GM20000 (cell line): Measurements from ENCODE around the gene PAPLN.

Experiments used
- DNase-seq: peaks from one replicate; pipeline ENCODE4 v3.0.0; 2012; ENCODE audit warnings: low spot score
- TF ChIP-seq, protein P1 (sequence below): IDR thresholded peaks from 2 replicates; pipeline ENCODE4 v1.5.1; 2012; ENCODE audit warnings: mild to moderate bottlenecking, control low read depth; ENCODE audit errors: extremely low read depth, missing control alignments

PAPLN gene

DNA sequence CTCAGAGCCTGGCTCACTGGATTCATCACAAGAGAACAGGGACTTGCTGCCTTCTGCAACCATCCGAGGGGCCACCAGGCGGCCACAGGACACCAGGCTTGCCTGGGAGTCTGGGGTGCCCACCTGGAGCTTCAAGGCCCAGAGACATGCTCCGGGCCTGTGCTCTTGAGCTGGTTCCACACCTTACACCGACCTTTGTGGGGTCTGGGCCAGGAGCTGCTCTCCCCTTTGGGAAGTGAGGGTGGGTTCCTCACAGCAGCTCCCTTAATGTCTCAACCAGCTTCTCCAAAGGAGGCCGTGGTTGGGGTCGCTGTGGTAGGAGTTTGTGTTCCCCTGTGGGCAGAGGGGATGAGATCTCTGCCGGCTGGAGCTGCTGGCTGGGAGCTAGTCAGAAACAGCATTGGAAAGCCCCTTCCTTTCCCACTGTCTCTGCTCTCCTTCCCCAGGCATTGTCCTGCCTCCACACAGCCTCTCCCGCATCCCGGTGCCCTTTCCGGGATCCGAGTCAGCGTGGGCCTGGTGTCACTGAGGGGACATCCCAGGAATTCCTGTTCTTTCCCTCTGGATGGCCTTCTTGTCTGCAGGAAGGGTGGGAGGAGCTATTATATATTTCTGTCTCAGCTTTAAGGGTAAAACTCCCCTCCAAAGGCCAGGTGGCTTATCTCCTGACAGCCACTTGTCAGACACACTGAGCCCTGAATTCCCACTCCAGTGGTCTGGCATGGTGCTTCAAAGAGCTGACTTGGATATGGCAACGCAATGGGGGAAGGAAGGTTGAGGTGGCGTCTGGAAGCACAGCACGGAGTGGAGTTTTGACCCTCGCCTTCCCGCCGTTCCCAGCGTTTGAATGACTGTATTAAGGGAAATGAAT lies 5.1 kb upstream of the PAPLN start:
- peak; percentile 61 for DNase-seq
- TF ChIP-seq, protein P1, sequence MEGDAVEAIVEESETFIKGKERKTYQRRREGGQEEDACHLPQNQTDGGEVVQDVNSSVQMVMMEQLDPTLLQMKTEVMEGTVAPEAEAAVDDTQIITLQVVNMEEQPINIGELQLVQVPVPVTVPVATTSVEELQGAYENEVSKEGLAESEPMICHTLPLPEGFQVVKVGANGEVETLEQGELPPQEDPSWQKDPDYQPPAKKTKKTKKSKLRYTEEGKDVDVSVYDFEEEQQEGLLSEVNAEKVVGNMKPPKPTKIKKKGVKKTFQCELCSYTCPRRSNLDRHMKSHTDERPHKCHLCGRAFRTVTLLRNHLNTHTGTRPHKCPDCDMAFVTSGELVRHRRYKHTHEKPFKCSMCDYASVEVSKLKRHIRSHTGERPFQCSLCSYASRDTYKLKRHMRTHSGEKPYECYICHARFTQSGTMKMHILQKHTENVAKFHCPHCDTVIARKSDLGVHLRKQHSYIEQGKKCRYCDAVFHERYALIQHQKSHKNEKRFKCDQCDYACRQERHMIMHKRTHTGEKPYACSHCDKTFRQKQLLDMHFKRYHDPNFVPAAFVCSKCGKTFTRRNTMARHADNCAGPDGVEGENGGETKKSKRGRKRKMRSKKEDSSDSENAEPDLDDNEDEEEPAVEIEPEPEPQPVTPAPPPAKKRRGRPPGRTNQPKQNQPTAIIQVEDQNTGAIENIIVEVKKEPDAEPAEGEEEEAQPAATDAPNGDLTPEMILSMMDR = peak; percentile 22

DNA sequence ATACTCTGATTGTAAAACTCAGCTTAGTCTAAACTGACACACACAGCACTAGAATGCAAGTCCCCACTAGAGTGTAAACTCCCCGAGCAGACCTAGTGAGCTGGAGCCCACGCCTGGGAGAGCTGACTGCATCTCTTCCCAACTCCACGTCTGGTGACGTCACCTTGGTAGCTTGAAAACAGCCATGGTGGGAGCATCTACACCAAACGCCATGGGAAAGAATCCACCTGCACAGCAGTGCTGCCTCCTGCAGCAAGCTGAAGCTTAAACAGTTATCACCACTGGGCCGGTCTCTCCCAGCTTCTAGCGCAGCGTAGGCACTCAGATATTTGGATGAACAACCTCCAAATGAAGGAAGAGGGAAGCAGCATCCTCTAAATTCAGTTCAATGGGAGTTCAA lies 4.3 kb upstream of the PAPLN start:
- TF ChIP-seq, protein P1 = no peak
- no peak for DNase-seq

DNA sequence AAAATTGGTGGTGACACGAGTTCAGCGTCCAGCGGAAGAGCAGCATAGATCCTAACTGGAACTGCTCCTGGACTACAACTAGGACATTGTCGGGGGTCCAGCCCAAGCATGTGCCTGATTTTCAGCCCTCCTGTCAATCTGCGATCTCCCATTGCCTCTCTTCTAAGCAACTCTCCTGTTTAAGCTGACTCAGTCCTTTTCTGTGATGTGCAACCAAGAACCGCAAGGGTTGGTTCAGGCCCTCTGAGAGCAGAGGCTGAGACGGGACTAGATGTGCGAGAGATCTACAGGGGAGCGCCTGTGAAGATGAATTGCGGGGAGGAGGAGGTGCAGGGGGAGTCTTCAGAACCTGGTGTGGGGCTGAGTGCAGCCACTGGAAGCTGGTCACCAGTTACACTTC lies 3.7 kb upstream of the PAPLN start:
- TF ChIP-seq, protein P1 = no peak
- no peak for DNase-seq

DNA sequence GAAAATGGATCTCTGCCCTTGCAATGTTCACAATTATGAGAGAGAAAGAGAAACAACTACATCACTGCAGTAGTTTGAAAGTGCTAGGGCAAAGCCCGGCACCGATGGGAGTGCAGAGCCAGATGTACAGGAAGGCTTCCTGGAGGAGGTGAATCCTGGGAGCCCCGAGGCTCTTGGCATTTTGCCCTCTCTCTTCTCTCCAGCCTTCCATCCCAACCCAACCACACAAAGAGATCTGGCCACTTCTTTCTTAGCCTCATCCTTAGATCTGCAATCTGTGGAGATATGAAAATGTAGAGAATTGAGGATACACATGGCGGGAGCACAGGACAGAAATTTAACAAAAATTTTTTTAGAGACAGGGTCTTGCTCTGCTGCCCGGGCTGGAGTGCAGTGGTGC lies 3.3 kb upstream of the PAPLN start:
- TF ChIP-seq, protein P1 = no peak
- DNase-seq = no peak

DNA sequence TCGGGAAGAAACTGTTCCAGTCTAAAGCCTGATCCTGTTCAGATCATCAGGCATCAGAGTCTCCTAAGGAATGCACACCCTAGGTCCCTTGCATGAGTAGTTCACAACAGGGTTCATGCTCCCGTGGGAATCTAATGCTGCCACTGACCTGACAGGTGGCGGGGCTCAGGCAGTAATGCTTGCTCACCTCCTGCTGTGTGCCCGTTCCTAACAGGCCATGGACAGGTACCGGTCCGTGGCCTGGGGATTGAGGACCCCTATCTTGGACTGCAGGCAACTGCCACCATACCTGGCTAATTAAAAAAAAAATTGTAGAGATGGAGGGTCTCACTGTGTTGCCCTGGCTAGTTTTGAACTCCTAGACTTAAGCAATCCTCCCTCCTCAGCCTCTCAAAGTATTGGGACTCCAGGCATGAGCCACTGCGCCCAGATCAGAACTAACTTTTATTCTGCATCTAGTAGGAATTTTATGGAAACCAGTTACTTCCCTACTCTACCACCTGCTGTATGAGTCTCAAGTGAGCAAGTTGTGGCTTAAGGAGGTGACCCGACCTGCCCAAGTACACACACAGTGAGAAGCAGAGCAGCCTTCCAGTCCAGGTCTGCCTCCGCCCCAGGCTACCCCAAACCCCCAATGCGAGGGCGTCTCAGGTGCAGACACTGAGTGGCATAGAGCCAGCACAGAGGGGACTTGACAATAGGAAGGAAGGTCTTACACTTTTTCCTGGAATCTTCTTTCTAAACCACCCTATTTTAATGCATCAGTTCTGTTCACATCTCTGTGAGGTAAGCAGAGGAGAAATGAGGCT lies 2.5 kb upstream of the PAPLN start:
- no peak for DNase-seq
- TF ChIP-seq, protein P1 = no peak

DNA sequence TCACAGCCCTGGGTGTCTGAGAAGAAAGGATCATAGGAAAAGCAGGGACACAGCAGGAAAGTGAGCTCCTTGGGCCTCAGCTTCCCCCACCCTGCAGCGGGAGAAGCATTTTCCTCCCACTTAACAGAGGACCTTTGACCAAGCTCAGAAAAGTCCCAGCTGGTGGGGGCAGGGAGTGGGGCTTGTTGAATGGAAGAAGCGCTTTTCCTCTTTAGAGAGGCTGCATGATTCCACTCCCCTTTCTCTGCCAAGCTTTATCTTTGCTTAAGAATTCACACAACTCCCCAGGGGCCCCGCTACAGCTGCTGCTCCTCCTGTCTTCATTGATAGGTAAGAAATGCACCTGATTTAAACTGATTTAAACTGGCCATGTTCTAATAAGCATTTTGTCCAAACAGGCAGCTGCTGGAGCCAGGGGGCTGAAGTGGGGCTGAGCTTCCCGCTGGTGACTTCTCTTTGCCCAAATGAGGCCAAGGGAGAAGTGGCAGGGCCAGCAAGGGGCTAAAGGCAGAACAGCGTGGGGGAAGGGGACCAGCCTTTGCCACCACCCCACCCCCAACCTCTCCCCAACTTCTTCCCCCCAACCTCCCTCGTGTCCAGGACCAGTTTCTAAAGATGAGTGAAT lies 1.7 kb upstream of the PAPLN start:
- no peak for DNase-seq
- TF ChIP-seq, protein P1 = no peak

DNA sequence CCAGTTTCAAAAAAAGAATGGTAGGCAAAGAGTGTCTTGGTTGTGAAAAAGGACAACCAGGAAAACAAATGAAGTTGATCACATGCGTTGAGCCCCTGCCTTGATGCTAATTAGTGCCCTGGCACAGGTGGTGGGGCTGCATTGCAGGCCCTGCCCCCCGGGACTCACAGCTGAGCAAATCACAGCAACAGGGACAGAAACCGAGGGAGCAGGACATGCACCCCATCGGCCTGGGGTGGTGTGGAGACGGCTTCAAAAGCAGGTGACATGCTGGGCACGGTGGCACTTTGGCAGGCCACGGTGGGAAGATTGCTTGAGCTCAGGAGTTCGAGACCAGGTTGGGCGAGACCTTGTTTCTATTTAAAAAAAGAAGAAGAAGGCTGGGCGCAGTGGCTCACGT lies 1.1 kb upstream of the PAPLN start:
- no peak for DNase-seq
- TF ChIP-seq, protein P1 = no peak
